Esophagus mucosa (tissue), 1 donor: Measurements from ENCODE around the gene MCCD1. TPM values are rescaled to one million over a fixed set of nuclear protein-coding genes. Genes with fewer than 3 reads are reported as not detected.

Experiments used
- ATAC-seq: fragments of 200-7000 bp; cut with Tn5 transposase; one replicate; pipeline ENCODE4 v1.9.1; 2020
- total RNA-seq: library from RNA; stranded (reverse); gene quantifications from one replicate; pipeline ENCODE4 v1.2.4, GENCODE V29; 2023
- donor health status: DM: yes; HTN: yes; CAD: no.

The MCCD1 gene
- total RNA-seq, 1 donor from 2014 or later, result not detected

- ATAC-seq, result peak; percentile 33
Observed at GRCh38 chr6:31572041-31572911, 43.5 kb downstream of the MCCD1 start, which contains the start of gene LTA. Gene LTA (plus strand): TSS chr6:31572289. CDS start chr6:31572743, 454 bp downstream.

DNA sequence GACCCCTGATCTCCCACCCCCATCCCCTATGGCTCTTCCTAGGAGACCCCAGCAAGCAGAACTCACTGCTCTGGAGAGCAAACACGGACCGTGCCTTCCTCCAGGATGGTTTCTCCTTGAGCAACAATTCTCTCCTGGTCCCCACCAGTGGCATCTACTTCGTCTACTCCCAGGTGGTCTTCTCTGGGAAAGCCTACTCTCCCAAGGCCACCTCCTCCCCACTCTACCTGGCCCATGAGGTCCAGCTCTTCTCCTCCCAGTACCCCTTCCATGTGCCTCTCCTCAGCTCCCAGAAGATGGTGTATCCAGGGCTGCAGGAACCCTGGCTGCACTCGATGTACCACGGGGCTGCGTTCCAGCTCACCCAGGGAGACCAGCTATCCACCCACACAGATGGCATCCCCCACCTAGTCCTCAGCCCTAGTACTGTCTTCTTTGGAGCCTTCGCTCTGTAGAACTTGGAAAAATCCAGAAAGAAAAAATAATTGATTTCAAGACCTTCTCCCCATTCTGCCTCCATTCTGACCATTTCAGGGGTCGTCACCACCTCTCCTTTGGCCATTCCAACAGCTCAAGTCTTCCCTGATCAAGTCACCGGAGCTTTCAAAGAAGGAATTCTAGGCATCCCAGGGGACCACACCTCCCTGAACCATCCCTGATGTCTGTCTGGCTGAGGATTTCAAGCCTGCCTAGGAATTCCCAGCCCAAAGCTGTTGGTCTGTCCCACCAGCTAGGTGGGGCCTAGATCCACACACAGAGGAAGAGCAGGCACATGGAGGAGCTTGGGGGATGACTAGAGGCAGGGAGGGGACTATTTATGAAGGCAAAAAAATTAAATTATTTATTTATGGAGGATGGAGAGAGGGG, 44.7 kb downstream of the MCCD1 start:
- ATAC-seq, result no peak

GRCh38 chr6:31574106-31575061, 45.6 kb downstream of the MCCD1 start:
- ATAC-seq, result no peak

- peak; percentile 23 for ATAC-seq
Observed at GRCh38 chr6:31575335-31575901, 46.7 kb downstream of the MCCD1 start, which contains the start of gene TNF. Gene TNF (plus strand): TSS chr6:31575565. CDS start chr6:31575742, 177 bp downstream.

- ATAC-seq, result no peak
Observed at GRCh38 chr6:31575952-31576685, 47.4 kb downstream of the MCCD1 start.

DNA sequence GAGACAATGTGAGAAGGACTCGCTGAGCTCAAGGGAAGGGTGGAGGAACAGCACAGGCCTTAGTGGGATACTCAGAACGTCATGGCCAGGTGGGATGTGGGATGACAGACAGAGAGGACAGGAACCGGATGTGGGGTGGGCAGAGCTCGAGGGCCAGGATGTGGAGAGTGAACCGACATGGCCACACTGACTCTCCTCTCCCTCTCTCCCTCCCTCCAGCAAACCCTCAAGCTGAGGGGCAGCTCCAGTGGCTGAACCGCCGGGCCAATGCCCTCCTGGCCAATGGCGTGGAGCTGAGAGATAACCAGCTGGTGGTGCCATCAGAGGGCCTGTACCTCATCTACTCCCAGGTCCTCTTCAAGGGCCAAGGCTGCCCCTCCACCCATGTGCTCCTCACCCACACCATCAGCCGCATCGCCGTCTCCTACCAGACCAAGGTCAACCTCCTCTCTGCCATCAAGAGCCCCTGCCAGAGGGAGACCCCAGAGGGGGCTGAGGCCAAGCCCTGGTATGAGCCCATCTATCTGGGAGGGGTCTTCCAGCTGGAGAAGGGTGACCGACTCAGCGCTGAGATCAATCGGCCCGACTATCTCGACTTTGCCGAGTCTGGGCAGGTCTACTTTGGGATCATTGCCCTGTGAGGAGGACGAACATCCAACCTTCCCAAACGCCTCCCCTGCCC, 48.3 kb downstream of the MCCD1 start:
- ATAC-seq, result no peak

- ATAC-seq, result no peak
Observed at GRCh38 chr6:31577579-31577966, 48.8 kb downstream of the MCCD1 start.

DNA sequence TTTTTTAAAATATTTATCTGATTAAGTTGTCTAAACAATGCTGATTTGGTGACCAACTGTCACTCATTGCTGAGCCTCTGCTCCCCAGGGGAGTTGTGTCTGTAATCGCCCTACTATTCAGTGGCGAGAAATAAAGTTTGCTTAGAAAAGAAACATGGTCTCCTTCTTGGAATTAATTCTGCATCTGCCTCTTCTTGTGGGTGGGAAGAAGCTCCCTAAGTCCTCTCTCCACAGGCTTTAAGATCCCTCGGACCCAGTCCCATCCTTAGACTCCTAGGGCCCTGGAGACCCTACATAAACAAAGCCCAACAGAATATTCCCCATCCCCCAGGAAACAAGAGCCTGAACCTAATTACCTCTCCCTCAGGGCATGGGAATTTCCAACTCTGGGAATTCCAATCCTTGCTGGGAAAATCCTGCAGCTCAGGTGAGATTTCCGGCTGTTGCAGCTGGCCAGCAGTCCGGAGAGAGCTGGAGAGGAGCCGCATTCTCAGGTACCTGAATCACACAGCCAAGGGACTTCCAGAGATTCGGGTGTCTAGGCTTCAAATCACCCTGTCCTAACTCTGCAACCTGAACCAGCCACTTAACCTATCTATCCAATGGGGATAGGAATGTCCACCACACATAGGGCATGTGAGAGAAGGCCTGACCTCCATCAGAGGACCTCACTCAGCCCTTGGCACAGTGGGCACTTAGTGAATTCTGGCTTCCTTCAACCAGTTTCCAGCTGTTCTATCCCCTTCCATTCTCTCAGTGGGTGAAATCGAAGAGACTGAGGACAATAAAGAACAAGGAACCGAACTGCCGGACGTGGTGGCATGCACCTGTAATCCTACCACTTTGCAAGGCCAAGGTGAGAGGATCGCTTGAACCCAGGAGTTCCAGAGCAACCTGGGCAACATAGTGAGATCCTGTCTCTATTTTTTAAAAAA, 49.7 kb downstream of the MCCD1 start:
- no peak for ATAC-seq

DNA sequence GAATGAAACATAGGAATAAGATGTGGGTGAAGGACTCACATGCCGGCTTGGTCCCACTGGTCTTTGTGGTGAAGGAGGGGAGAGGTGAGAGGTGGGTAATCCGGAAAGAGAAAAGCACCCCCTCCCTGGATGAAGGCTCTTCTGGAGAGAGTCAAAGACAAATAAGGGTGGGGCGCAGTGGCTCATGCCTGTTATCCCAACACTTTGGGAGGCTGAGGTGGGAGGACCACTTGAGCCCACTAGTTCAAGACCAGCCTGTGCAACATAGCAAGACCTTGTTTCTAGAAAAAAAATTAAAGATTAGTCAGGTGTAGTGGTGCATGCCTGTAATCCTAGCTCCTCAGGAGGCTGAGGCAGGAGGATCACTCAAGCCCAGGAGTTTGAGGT, 50.4 kb downstream of the MCCD1 start:
- no peak for ATAC-seq

Other genes starting within 250 kb of the MCCD1 start
- 105 TPM for gene HLA-B, start 171.8 kb upstream of the MCCD1 start, total RNA-seq
- 11.0 TPM for gene MICA, start 125.4 kb upstream of the MCCD1 start, total RNA-seq
- 0.92 TPM for gene MICB, start 30.8 kb upstream of the MCCD1 start, total RNA-seq
- gene DDX39B, start 13.0 kb downstream of the MCCD1 start, total RNA-seq, result 174 TPM
- gene ATP6V1G2, start 17.6 kb downstream of the MCCD1 start, total RNA-seq, result not detected
- 13.9 TPM for gene NFKBIL1, start 18.6 kb downstream of the MCCD1 start, total RNA-seq
- not detected for gene LTA, start 43.3 kb downstream of the MCCD1 start, total RNA-seq
- gene TNF, start 46.6 kb downstream of the MCCD1 start, total RNA-seq, result 0.24 TPM
- gene LTB, start 53.5 kb downstream of the MCCD1 start, total RNA-seq, result 1.1 TPM
- 2.4 TPM for gene LST1, start 57.3 kb downstream of the MCCD1 start, total RNA-seq
- gene NCR3, start 64.0 kb downstream of the MCCD1 start, total RNA-seq, result 0.28 TPM
- 3.3 TPM for gene AIF1, start 86.3 kb downstream of the MCCD1 start, total RNA-seq
- 103 TPM for gene PRRC2A, start 91.8 kb downstream of the MCCD1 start, total RNA-seq
- gene BAG6, start 123.7 kb downstream of the MCCD1 start, total RNA-seq, result 143 TPM
- 1.6 TPM for gene APOM, start 126.9 kb downstream of the MCCD1 start, total RNA-seq
- 18.1 TPM for gene C6orf47, start 131.8 kb downstream of the MCCD1 start, total RNA-seq
- 8.2 TPM for gene GPANK1, start 136.0 kb downstream of the MCCD1 start, total RNA-seq
- gene CSNK2B, start 137.1 kb downstream of the MCCD1 start, total RNA-seq, result 108 TPM
- gene LY6G5B, start 141.0 kb downstream of the MCCD1 start, total RNA-seq, result 2.6 TPM
- 0.72 TPM for gene LY6G5C, start 152.1 kb downstream of the MCCD1 start, total RNA-seq
- 28.3 TPM for gene ABHD16A, start 174.4 kb downstream of the MCCD1 start, total RNA-seq
- gene LY6G6F, start 177.9 kb downstream of the MCCD1 start, total RNA-seq, result not detected
- not detected for gene LY6G6D, start 186.4 kb downstream of the MCCD1 start, total RNA-seq
- gene LY6G6C, start 192.8 kb downstream of the MCCD1 start, total RNA-seq, result 10.8 TPM
- 1.1 TPM for gene MPIG6B, start 194.4 kb downstream of the MCCD1 start, total RNA-seq
- 15.3 TPM for gene DDAH2, start 200.3 kb downstream of the MCCD1 start, total RNA-seq
- gene CLIC1, start 207.6 kb downstream of the MCCD1 start, total RNA-seq, result 372 TPM
- gene MSH5, start 211.0 kb downstream of the MCCD1 start, total RNA-seq, result 12.0 TPM
- 0.64 TPM for gene SAPCD1, start 233.7 kb downstream of the MCCD1 start, total RNA-seq
- gene VWA7, start 248.4 kb downstream of the MCCD1 start, total RNA-seq, result 1.6 TPM